HepG2 (cell line): ENCODE results near the gene C11orf68. TPM values are rescaled to one million over a fixed set of nuclear protein-coding genes. Genes with fewer than 3 reads are reported as not detected.

Source experiments
- ARID5B ChIP-seq: IDR thresholded peaks from 2 replicates; pipeline ENCODE4 v1.4.0; 2020; ENCODE audit warnings: mild to moderate bottlenecking, missing genetic modification reagents
- FOXM1 ChIP-seq: sonication (generic); formaldehyde crosslinking; IDR thresholded peaks from 2 replicates; pipeline ENCODE4 v1.5.0; 2020; ENCODE audit warnings: missing genetic modification reagents
- HNRNPLL ChIP-seq: fragments of 200-400 bp; formaldehyde crosslinking; IDR thresholded peaks from 2 replicates; pipeline ENCODE4 v1.6.1; 2017; ENCODE audit warnings: mild to moderate bottlenecking, low read depth, low read length; ENCODE audit not compliant: poor library complexity, severe bottlenecking
- MAF1 ChIP-seq: sonication (generic); formaldehyde crosslinking; IDR thresholded peaks from 2 replicates; pipeline ENCODE4 v1.5.0; 2020; ENCODE audit warnings: missing genetic modification reagents, borderline replicate concordance
- MAX ChIP-seq: IDR thresholded peaks from 2 replicates; pipeline ENCODE4 v1.6.1; 2012; ENCODE audit warnings: inconsistent platforms
- MZF1 ChIP-seq: sonication (generic); formaldehyde crosslinking; IDR thresholded peaks from 2 replicates; pipeline ENCODE4 v1.8.1; 2023; ENCODE audit warnings: mild to moderate bottlenecking, missing genetic modification reagents, borderline replicate concordance
- NKX3-1 ChIP-seq: sonication (generic); formaldehyde crosslinking; IDR thresholded peaks from 2 replicates; pipeline ENCODE4 v1.5.0; 2020; ENCODE audit warnings: missing genetic modification reagents
- REST ChIP-seq, 2 experiments: IDR thresholded peaks; 2 replicates each; pipeline ENCODE4 v1.6.1; 2011 to 2012; ENCODE audit warnings: low read length in 2 of 2, borderline replicate concordance in 1 of 2, low read depth in 1 of 2, mild to moderate bottlenecking in 1 of 2, moderate library complexity in 1 of 2
- USF2 ChIP-seq, 2 experiments: sonication (generic) in 1 of 2; formaldehyde crosslinking in 1 of 2; IDR thresholded peaks; 2 replicates each; pipeline versions ENCODE4 v1.5.1 to v1.6.1; 2011 to 2020; ENCODE audit warnings: borderline replicate concordance in 1 of 2, low read depth in 1 of 2, low read length in 1 of 2, mild to moderate bottlenecking in 1 of 2, missing genetic modification reagents in 1 of 2, moderate library complexity in 1 of 2
- ZFAT ChIP-seq: sonication (generic); formaldehyde crosslinking; conservative IDR thresholded peaks from 2 replicates; pipeline ENCODE4 v1.8.1; 2023; ENCODE audit warnings: missing genetic modification reagents, inconsistent platforms
- ZNF616 ChIP-seq: sonication (generic); formaldehyde crosslinking; IDR thresholded peaks from 2 replicates; pipeline ENCODE4 v1.5.0; 2020; ENCODE audit warnings: low read depth, mild to moderate bottlenecking, missing genetic modification reagents
- ZNF687 ChIP-seq: sonication (generic); formaldehyde crosslinking; IDR thresholded peaks from 2 replicates; pipeline ENCODE4 v1.5.1; 2020; ENCODE audit warnings: mild to moderate bottlenecking, missing genetic modification reagents, moderate library complexity
- ZNF724P ChIP-seq: sonication (generic); formaldehyde crosslinking; IDR thresholded peaks from 2 replicates; pipeline ENCODE4 v1.8.0; 2022; ENCODE audit warnings: missing genetic modification reagents, borderline replicate concordance
- polyA plus RNA-seq, 8 experiments: library from polyadenylated mRNA; depleted of rRNA in 3 of 8; stranded (reverse) in 7 of 8; unstranded in 1 of 8; fragments of >200 nt; fragmentation: Illumina TruSeq in 4 of 8; extraction: Trizol in 4 of 8; gene quantifications; 2 replicates each; pipeline versions ENCODE4 v1.2.1 to v1.2.3, GENCODE V29; 2011 to 2016; ENCODE audit warnings: low read depth in 4 of 8, missing spikeins in 1 of 8, mixed read lengths in 1 of 8; ENCODE audit not compliant: insufficient read depth in 1 of 8
- total RNA-seq, 5 experiments: library from RNA; depleted of rRNA; stranded (reverse); fragments of >200 nt; fragmentation: Illumina TruSeq; extraction: Trizol; gene quantifications; 2 replicates each; pipeline ENCODE4 v1.2.3, GENCODE V29; 2016; ENCODE audit warnings: low read depth in 1 of 5

C11orf68 gene
- total and polyA plus RNA-seq, 2 of the 13 experiments (the other 11 are each of a cell fraction or from before 2014, with no cell fraction given), result 8.4 to 28.3 TPM

- TF ChIP-seq REST (IDR thresholded peaks at IDR 0.05; ENCODE audit: borderline replicate concordance in 1 of 2, low read depth in 1 of 2, low read length in 2 of 2), result no peak
- TF ChIP-seq USF2 (IDR thresholded peaks at IDR 0.05; ENCODE audit: low read depth, low read length), result no peak
- no peak for TF ChIP-seq USF2 (CRISPR knock-in tag; IDR thresholded peaks at IDR 0.05; ENCODE audit: borderline replicate concordance)
- no peak for TF ChIP-seq ZFAT (CRISPR knock-in tag)
- no peak for TF ChIP-seq FOXM1
- TF ChIP-seq MAX, result peak; percentile 86
- TF ChIP-seq ZNF687 (CRISPR knock-in tag), result peak; percentile 24
- peak; percentile 55; the same call in 1 of the 2 replicates for TF ChIP-seq NKX3-1
- peak; percentile 46; the same call in 1 of the 2 replicates for TF ChIP-seq ARID5B (CRISPR knock-in tag)
- TF ChIP-seq MZF1 (CRISPR knock-in tag), result no peak
- TF ChIP-seq ZNF616 (CRISPR knock-in tag), result peak; percentile 77; the same call in 1 of the 2 replicates
- peak; percentile 93; the same call in 1 of the 2 replicates for TF ChIP-seq MAF1 (CRISPR knock-in tag)
- peak; percentile 35 for TF ChIP-seq HNRNPLL
- TF ChIP-seq ZNF724P (CRISPR knock-in tag), result no peak; the same call in 1 of the 2 replicates
Observed at GRCh38 chr11:65919141-65919572, 295 bp upstream of the C11orf68 start, which contains the start of gene DRAP1 (continued).
